HG03571 (cell line): Measurements from ENCODE around the gene IL10RA.
"Not testable (repeated sequence)": the region's sequence is repeated elsewhere in the genome, so short reads cannot be mapped to it uniquely, and the experiment has no call there.

Experiments
- ATAC-seq: cut with Tn5 transposase; IDR thresholded peaks from one replicate; pipeline ENCODE4 v1.9.1; 2021; ENCODE audit not compliant: unreplicated experiment

IL10RA gene

GRCh38 chr11:117961896-117962295 is 24.3 kb upstream of the IL10RA start:
- no peak for ATAC-seq

GRCh38 chr11:117962826-117963225 is 23.4 kb upstream of the IL10RA start:
- ATAC-seq = no peak

- ATAC-seq = no peak
Observed at GRCh38 chr11:117966908-117967307, 19.3 kb upstream of the IL10RA start.

GRCh38 chr11:117969160-117969991 is 16.8 kb upstream of the IL10RA start:
- no peak for ATAC-seq

- ATAC-seq = no peak
Observed at GRCh38 chr11:117970400-117971024, 15.7 kb upstream of the IL10RA start.

GRCh38 chr11:117972044-117972443 is 14.2 kb upstream of the IL10RA start:
- no peak for ATAC-seq

GRCh38 chr11:117972629-117973502 is 13.3 kb upstream of the IL10RA start:
- ATAC-seq = no peak

- no peak for ATAC-seq
Observed at GRCh38 chr11:117973503-117973860, 12.7 kb upstream of the IL10RA start.

GRCh38 chr11:117976445-117976844 is 9.7 kb upstream of the IL10RA start:
- ATAC-seq = no peak

GRCh38 chr11:117977029-117977428 is 9.2 kb upstream of the IL10RA start:
- no peak for ATAC-seq

GRCh38 chr11:117977612-117978264 is 8.5 kb upstream of the IL10RA start:
- ATAC-seq = not testable (repeated sequence)

- ATAC-seq = not testable (repeated sequence)
Observed at GRCh38 chr11:117978291-117978910, 7.8 kb upstream of the IL10RA start.

GRCh38 chr11:117978991-117979390 is 7.2 kb upstream of the IL10RA start:
- no peak for ATAC-seq

GRCh38 chr11:117979481-117980211 is 6.5 kb upstream of the IL10RA start:
- ATAC-seq = no peak

GRCh38 chr11:117980280-117980679 is 5.9 kb upstream of the IL10RA start:
- no peak for ATAC-seq

- ATAC-seq = no peak
Observed at GRCh38 chr11:117980720-117981119, 5.5 kb upstream of the IL10RA start.

GRCh38 chr11:117983163-117983475 is 3.1 kb upstream of the IL10RA start:
- ATAC-seq = no peak

- no peak for ATAC-seq
Observed at GRCh38 chr11:117984476-117984875, 1.7 kb upstream of the IL10RA start.

- peak; percentile 39 for ATAC-seq
Observed at GRCh38 chr11:117986981-117987574, 884 bp downstream of the IL10RA start.
